NCI-H446 treated with DMSO at 0.1 percent for 48 hours (cell line): ENCODE measurements around the gene FNTB.
"Not testable (repeated sequence)": the region's sequence is repeated elsewhere in the genome, so short reads cannot be mapped to it uniquely, and the experiment has no call there.

Experiments used
- DNase-seq: peaks from one replicate; lab custom pipeline; 2025; lab: John Stamatoyannopoulos, UW

Gene FNTB

GRCh38 chr14:65054471-65055085 is 67.9 kb downstream of the FNTB start:
- no peak for DNase-seq

GRCh38 chr14:65057695-65058094 is 71.0 kb downstream of the FNTB start:
- no peak for DNase-seq

DNA sequence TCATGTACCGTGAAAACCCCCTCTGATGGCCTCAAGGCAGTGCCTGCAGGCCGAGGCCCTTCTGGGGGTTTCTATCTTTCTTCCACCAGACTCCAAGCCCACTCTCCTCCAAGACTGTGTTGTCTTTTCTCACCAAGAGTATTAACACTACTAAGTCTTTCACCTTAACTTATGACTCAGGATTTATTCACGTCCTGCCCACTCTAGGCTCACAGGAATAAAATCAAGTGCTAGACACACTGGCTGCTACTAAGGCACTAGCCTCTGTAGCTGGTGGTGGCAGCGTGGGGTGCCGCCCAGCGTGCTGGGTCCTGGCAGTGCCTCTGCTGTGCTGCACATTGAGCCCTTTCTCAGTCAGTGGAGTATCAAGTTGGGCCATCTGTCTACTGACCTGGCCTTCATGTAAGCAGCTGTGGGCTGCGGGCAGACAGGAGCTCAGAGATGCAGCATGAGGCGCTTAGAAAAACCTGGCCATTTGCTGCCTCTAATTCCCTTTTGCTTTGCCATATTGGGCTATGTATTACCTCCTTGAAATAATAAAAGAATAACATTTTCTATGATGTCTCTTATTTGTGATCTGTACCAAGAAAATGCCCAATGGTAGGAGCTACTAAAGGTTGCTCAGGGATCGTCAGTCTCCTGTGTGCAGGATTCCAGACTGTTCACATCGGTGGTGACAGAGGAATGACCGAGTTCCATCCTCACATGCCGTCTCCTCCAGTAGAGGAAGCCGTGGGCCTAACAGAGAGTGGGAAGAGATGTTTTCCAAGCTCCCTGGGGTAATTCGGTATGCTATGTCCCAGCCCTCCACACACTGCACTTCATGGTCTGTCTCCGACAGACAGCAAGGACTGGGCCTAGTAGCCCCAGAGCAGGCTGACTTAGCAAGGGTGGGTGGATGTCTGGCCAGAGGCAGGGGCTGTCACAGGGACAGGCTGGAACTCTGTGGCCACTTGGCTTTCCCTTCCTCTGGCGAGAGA is 75.7 kb downstream of the FNTB start:
- no peak for DNase-seq

- no peak for DNase-seq
Measured at GRCh38 chr14:65065719-65066118, 79.0 kb downstream of the FNTB start.

DNA sequence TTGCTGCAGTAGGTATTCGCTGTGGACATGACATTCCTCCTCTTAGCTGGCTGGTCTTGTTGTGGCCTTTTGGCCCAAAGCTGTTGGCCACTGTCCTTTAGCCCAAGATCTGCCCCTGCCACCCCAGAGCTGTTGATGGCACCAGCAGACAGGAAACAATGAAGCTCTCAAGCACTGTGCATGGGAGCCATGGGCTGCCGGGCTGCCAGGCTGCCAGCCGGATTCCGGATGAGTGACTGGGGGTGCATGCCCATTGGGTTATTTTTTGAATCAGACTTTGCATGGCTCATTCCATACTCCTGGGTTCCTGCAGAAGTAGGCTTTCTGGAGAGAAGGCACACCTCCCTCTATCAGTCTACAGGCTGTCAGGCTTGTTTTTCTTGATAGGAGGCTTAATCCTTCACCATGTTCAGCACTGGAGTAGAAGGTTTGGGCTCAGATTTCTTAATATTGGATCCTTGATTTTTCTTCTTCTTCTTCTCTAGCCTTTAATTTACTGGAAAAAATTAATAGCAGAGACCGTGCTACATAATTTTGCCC is 83.2 kb downstream of the FNTB start:
- DNase-seq, result no peak

DNA sequence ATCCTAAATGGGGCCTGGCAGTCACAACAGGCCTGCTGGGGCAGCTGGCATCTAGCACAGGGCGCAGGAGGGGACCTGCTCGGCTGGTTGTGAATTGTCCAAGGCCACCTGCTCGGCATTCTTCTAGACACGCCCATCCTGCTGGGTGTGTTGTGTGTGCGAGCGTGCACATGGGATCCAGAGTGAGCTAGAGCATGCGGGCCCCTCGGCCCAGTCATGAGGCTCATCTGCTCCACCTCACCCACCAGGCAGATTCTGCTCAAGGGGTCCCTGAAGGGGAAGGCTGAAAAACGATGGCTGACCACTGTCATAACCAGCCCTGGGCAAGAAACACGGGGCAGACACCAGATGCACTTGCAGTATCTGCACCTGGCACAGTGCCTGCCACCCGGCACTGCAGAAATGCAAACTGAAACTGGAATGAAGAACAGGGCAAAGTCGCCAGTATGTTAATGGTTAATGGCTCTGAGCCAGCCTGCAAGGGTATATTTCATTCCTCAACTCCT is 83.8 kb downstream of the FNTB start:
- peak; percentile 50 for DNase-seq

DNA sequence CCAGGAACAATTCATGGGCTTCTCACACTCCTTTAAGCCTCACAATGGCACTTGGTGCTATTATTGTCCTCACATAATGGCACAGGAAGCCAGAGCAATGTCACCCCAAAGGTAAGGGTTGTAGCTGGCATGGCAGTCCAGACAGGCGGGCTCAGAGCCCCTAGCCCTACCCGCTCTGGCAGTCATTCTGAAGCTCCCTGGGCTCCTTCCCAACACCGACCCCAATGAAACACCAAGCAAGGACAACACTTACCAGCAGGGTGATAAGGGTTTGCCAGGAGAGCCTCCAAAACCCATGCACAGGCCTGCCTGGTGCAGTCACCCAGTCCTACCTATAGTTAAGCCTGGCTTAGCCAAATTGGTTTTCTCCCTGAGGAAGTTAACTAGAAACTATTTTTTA is 84.8 kb downstream of the FNTB start:
- DNase-seq, result no peak

DNA sequence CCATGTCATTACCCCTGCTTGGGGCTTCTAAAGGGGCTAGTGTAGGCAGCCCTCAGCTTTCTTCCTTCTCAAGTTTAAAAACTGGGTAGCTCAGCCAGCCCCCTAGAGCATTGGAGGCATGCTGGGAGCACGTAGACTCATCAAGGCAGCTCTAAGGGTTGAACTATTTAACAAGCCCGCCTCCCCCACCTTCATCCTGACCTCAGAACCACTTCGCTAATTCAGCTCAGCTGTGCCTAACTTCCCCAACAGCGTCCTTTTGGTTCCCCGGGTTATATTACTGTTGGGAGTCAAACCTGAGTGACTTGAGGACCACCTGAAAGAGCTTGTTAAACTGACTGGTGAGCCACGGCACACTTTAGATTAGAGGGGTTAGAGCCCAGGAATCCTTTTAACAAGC is 85.6 kb downstream of the FNTB start:
- DNase-seq, result no peak

GRCh38 chr14:65072937-65073336 is 86.2 kb downstream of the FNTB start:
- no peak for DNase-seq

GRCh38 chr14:65073605-65074201 is 87.0 kb downstream of the FNTB start:
- no peak for DNase-seq

- DNase-seq, result no peak
Measured at GRCh38 chr14:65074449-65075150, 87.9 kb downstream of the FNTB start.

DNA sequence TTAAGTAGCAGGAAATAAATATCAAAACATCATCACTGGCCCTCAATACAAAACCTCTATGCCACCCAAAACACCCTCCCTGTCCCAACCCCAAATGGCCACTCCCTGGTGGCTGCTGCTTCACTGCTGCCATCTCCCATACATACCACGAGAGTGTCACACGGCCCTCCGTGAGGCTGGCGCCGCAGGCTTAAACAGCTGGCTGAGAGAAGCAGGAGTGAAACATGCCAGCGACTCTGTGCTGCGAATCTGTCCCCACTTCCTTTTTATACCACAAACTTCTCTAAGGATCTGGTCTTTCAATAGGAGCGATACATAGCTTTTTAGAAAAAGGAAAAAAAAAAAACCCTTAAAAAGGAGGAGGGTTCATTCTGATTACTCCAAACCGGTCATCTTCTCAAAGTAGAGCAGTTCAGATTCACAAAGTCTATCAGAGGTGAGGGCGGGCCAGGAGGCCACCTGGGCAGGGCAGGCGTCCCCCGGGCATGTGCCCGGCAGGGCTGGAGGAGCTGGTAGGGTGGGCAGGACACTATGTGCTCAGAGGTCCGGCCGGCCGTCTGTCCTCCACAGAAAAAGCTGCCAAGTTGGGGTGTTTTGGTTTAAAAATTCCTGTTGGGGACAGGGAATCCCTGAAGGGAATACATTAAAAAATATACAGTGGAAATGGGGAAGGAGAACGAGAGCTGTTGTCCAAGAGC is 89.1 kb downstream of the FNTB start:
- no peak for DNase-seq

DNA sequence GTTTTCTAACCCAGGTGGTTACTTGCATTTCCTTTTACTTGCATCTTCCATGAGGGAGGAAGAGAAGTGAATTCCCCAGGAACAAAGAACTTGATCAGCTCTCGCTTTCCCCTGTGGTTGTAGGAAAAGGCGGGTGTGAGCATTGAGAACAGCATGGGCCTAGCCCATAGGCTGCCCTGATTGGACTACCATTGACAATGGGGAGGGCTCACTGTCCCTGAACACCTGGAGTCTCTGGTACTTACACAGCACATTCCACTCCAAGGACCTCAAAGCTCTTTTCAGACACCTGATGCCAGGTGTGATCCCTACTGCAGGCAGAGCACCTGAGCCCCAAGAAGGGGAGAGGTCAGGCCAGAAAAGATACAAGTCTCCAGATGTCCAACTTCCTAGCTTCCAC is 90.6 kb downstream of the FNTB start:
- no peak for DNase-seq

DNA sequence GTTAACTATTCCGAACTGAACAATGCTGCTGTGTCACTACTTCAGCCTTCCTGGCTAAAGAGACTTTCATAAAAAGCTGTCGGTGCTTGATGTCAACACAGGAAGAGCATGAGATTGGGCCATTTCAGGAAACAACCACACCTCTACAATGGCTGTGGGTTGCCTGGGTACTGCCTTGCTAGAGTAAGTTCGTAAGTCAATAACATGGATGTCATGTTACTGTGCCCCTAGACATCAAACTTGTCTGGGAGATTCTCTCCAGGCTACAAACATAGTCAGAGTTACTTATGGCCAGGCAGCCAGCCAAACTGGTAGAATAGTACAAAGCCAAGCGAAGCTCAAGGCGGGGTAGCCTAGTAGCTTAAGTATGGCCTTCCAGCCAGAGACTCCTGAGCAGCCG is 92.5 kb downstream of the FNTB start:
- DNase-seq, result no peak

GRCh38 chr14:65079768-65080167 is 93.1 kb downstream of the FNTB start:
- DNase-seq, result no peak

GRCh38 chr14:65080960-65081747 is 94.5 kb downstream of the FNTB start:
- no peak for DNase-seq

DNA sequence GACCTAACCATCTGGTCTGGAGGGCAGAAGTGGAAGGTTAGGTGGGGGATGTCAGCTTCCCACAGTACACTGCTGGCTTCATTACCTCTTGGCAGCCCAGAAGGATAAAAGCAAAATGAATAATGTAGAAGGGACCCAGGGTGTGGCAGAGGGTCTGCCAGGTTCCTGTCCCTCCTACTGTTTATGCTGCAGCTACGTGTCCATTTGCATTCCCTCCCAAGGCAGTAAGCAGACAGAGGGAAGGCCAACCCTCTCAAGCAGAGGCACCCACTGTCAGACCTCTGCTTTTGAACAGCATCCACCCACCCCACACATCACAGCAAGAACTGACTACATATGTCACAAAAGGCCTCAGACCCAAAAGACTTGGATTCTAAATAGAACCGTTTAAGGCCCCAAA is 96.2 kb downstream of the FNTB start:
- no peak for DNase-seq

DNA sequence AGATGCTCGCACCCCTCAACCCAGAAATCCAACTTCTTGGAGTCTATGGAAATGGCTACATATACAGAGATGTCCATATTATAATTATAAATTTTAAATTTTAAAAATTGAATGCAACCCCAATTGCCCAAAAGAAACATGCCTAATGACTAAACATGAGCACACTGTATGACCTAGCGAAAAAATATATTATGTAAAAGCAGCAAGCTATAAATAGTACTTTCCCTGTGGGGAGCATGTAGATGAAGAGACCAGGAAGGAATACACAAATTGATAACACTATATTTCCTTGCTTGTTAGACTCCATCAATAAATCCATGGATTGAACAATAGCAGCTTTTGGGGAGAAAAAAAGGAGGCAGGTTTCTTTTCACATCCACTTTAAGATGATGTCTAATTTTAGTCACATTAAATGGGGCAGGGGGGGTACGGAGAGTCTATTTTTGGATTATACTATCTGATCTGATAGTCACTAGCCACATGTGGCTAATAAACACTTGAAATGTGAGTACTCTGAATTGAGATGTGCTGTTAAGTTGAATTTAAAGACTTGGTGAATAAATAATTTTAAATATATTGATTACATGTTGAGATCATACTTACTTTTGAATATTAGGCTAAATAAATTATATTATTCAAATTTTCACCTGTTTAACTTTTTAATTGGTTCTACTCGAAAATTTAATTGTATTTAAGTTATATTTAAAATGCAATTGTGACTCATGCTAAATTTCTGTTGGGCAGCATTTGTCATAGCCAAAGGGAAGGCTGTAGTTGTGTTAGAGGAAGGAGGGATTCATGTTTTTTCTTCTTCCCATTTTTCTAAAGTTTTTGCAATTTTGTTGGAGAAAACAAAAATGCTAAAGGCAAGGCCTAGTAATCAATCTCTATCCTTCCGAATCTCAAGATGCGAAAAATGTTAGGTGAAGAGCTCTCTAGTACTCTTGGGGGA is 98.1 kb downstream of the FNTB start:
- DNase-seq, result no peak

GRCh38 chr14:65086686-65087085 is 100.0 kb downstream of the FNTB start:
- not testable (repeated sequence) for DNase-seq
